B cell (primary cell): Measurements from ENCODE around the gene DEDD2.

ENCODE experiments used
- CTCF ChIP-seq: fragments of 200-600 bp; IDR thresholded peaks from one replicate; pipeline ENCODE4 v1.8.0; 2022; ENCODE audit warnings: antibody characterized with exemption, mild to moderate bottlenecking
- EZH2 ChIP-seq: IDR thresholded peaks from 2 replicates; pipeline ENCODE4 v1.6.1; 2012; ENCODE audit warnings: borderline replicate concordance, low read depth, mild to moderate bottlenecking, moderate library complexity, low read length; ENCODE audit not compliant: insufficient read depth, poor library complexity, severe bottlenecking

GRCh38 chr19:42219812-42220750 lies 2.6 kb upstream of the DEDD2 start, which contains the start of gene ZNF526:
- TF ChIP-seq CTCF, result no peak
- TF ChIP-seq EZH2, result no peak
